Mucosa of descending colon (tissue), 3 donors: ENCODE results near the gene GSG1L. TPM values are rescaled to one million over a fixed set of nuclear protein-coding genes. Genes with fewer than 3 reads are reported as not detected.

Experiments used
- ATAC-seq: fragments of 200-7000 bp; cut with Tn5 transposase; one replicate; pipeline ENCODE4 v1.9.1; 2020; ENCODE audit warnings: mild to moderate bottlenecking, moderate library complexity
- DNase-seq, 3 donors: peaks; one replicate each; pipeline ENCODE4 v3.0.0-alpha.2; 2020
- H3K36me3 ChIP-seq: fragments of 200-600 bp; one replicate; pipeline ENCODE4 v1.8.0; 2021; ENCODE audit warnings: low read depth, mild to moderate bottlenecking
- H3K4me1 ChIP-seq: fragments of 200-600 bp; one replicate; pipeline ENCODE4 v1.8.0; 2021; ENCODE audit warnings: low read depth, mild to moderate bottlenecking
- H3K4me3 ChIP-seq: fragments of 200-600 bp; one replicate; pipeline ENCODE4 v1.8.0; 2021; ENCODE audit warnings: mild to moderate bottlenecking
- H3K9me3 ChIP-seq: fragments of 200-600 bp; one replicate; pipeline ENCODE4 v1.8.0; 2021; ENCODE audit warnings: mild to moderate bottlenecking
- intact Hi-C, 2 donors: fragments of 100-400 bp; cut with DNase I in 1 of 2; cut with micrococcal nuclease in 1 of 2; formaldehyde crosslinking; loops; one replicate each; pipeline versions ENCODE4 v1.11.0 to v1.11.1; 2022; cut with DNase I, micrococcal nuclease
- long read RNA-seq, 2 donors: library from polyadenylated mRNA; unstranded; transcript quantifications; one replicate each; pipeline ENCODE4 v2.0.0, GENCODE V29; 2019 to 2021
- total RNA-seq, 3 donors: library from RNA; stranded (reverse); fragmentation: NEBNext Ultra II Directional in 2 of 3; extraction: Animal tissue kit (Norgen Biotek cat#: 25700) in 2 of 3; gene quantifications; one replicate each; pipeline versions ENCODE4 v1.2.1 to v1.2.4, GENCODE V29; 2021 to 2023
- TF ChIP-seq, protein P1 (sequence below): fragments of 200-600 bp; IDR thresholded peaks from one replicate; pipeline ENCODE4 v1.8.0; 2022; ENCODE audit warnings: antibody characterized with exemption, mild to moderate bottlenecking
- donor health status: DM: no; HTN: no; CAD: no; lungs with moderate emphysema.
- donor health status: DM: no; HTN: no; CAD: no.
- donor health status: DM: no; HTN: yes; CAD: no.

GSG1L gene
- total RNA-seq: 1 to 10 TPM in 1 of 3 donors, under 1 TPM in 1, not detected in 1; 0.46 to 1.2 TPM
- long read RNA-seq, donor 1: 0 reads
- long read RNA-seq, donor 2: 0 reads

DNA sequence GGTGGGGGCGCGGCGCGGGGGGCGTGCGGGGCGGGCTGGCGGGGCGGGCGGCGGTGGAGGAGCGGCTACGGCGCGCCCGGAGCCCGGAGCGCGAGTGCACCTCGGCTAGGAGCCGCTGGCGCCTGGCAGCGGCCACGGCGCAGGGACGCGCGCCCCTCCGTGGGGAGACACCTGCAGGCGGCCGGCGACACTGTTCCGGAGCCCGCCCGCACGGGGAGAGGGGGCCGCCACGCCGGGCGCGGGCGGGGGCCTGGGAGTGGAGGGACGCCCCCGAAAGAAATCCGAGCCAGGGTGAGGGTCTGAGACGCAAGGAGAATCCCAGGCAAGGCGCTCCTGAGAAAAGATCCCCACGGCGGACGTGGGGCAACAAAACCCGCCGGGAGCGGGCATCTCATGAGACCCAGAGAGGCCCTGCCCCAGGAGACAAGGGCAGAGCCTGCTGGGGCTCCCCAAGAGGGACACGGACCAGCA lies at the start of gene GSG1L:
TSS of gene GSG1L (minus strand) at position 124 of the 471 bp plus-strand sequence. CDS start 290 bp downstream, outside the sequence.
- DNase-seq: peak in 1 of 3 donors; percentile 14
- H3K4me1 ChIP-seq: no peaks in the 10 kb centered on the region
- no peak within 1 kb of the TSS for H3K4me3 ChIP-seq
- ATAC-seq: no peak
- H3K9me3 ChIP-seq: no peaks in the 10 kb centered on the region
- TF ChIP-seq, protein P1, sequence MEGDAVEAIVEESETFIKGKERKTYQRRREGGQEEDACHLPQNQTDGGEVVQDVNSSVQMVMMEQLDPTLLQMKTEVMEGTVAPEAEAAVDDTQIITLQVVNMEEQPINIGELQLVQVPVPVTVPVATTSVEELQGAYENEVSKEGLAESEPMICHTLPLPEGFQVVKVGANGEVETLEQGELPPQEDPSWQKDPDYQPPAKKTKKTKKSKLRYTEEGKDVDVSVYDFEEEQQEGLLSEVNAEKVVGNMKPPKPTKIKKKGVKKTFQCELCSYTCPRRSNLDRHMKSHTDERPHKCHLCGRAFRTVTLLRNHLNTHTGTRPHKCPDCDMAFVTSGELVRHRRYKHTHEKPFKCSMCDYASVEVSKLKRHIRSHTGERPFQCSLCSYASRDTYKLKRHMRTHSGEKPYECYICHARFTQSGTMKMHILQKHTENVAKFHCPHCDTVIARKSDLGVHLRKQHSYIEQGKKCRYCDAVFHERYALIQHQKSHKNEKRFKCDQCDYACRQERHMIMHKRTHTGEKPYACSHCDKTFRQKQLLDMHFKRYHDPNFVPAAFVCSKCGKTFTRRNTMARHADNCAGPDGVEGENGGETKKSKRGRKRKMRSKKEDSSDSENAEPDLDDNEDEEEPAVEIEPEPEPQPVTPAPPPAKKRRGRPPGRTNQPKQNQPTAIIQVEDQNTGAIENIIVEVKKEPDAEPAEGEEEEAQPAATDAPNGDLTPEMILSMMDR: no peak
- H3K36me3 ChIP-seq: no peaks in the 10 kb centered on the region
- intact Hi-C loops: no loop called here

DNA sequence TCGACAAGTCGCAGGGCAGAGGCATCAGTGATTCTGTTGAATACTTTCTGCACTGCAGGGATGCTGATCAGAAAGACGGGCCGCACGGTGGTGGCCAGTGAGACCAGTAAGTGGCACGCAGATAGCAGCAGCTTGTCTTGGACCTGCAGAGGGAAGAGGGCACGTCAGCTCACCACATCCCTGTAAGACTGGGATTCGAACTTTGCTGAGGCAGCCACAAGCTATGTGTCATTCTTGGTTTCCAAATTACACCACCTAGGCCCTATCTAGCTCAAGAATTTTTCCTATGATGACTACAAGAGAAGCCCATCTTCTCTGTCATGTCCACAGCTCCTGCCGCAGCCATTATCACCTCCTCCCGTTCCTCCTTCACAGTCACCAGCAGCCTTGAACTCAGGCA lies 49.4 kb upstream of the GSG1L start:
- intact Hi-C loops: no loop called here
- ATAC-seq: no peak
- Histone ChIP-seq H3K4me3 (no peak overlapping the region), H3K36me3 (no peaks in the 10 kb centered on the region), H3K9me3 (no peaks in the 10 kb centered on the region), H3K4me1 (peaks cover 9% of the 10 kb centered on the region)
- no peak for DNase-seq
- TF ChIP-seq, protein P1: no peak

DNA sequence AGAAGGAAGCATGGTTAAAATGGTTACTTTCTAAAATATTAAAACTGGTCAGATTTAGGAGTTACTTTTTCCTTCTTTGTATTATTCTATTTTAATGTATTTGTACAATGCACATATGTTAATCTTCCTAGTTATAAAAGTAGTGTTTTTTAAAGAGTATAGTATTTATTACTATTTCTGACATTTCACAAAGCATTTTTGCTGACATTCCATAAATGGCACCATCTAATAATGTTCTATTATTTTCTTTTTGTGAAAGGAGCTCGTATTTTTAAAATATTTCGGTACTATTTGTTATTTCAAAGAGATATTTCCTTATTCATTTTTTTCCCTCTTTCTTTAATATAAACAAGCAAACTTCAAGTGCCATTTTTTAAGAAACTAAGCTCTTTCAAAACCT lies 47.5 kb upstream of the GSG1L start:
- Histone ChIP-seq H3K4me1 (no peaks in the 10 kb centered on the region), H3K4me3 (no peak overlapping the region), H3K36me3 (peaks cover 8% of the 10 kb centered on the region), H3K9me3 (no peaks in the 10 kb centered on the region)
- DNase-seq (no peak), ATAC-seq (no peak)
- intact Hi-C loops: no loop called here
- TF ChIP-seq, protein P1: no peak

DNA sequence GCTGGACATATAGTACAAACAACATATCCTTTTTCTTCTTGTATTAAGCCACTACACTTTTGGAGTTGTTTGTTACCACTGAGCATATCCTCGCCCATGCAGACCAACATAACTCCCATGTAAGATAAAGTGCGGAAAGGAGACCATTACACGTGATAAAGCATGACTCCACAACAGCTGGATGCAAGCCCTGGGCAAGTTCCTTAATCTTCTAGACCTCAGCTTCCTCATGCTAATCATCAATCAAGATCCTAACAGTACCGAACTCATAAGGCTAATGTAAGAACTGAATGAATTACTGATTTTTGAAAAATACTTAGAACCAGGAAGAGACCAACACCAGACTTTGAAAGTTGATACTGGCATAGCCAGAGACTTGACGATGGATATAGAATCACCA lies 47.0 kb upstream of the GSG1L start:
- intact Hi-C loops: no loop called here
- TF ChIP-seq, protein P1: no peak
- H3K9me3 ChIP-seq: no peaks in the 10 kb centered on the region

DNA sequence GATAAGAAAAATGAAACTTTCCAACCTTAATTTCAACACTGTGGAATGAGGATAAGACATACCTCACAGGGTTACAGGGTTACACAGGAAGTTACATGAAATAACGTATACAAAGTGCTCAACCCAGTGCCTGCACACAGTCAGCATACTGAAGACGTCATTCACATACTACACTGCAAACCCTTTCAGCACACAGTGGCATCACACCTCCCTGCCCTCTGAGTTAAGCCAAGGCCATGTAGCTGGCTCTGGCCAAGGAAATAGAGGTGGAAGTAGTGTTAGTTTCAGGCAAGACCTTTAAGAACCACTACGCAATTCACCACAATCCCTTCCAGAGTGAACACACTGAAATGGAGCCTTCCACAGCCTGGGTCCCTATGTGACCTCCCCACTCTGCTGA lies 46.6 kb upstream of the GSG1L start:
- TF ChIP-seq, protein P1: no peak
- intact Hi-C loops: no loop called here
- ATAC-seq (peak; percentile 9), DNase-seq (no peak)
- no peaks in the 10 kb centered on the region for H3K4me1 ChIP-seq
- H3K4me3 ChIP-seq: no peak overlapping the region
- H3K36me3 ChIP-seq: peaks cover 8% of the 10 kb centered on the region
- no peaks in the 10 kb centered on the region for H3K9me3 ChIP-seq

More for the DNA sequence above, 47.0 kb upstream of the GSG1L start:
- DNase-seq (peak in 1 of 3 donors; percentile 16), ATAC-seq (peak; percentile 28)
- no peak overlapping the region for H3K4me3 ChIP-seq
- H3K4me1 ChIP-seq: no peaks in the 10 kb centered on the region
- H3K36me3 ChIP-seq: peaks cover 8% of the 10 kb centered on the region
